Mesenteric fat pad (tissue), 1 donor: ENCODE results near the gene KRTAP16-1. TPM values are rescaled to one million over a fixed set of nuclear protein-coding genes. Genes with fewer than 3 reads are reported as not detected.
A peak's percentile ranks its signal among the peaks of the same experiment; 100 is the strongest.

Experiments used
- DNase-seq: peaks from one replicate; pipeline ENCODE4 v3.0.0-alpha.2; 2020; ENCODE audit warnings: low spot score
- total RNA-seq: library from RNA; stranded (reverse); fragmentation: NEBNext Ultra II Directional; extraction: Animal tissue kit (Norgen Biotek cat#: 25700); gene quantifications from one replicate; pipeline ENCODE4 v1.2.1, GENCODE V29; 2021
- donor health status: DM: yes; HTN: yes; CAD: no.

The KRTAP16-1 gene
- total RNA-seq, 1 donor from 2014 or later = not detected

DNA sequence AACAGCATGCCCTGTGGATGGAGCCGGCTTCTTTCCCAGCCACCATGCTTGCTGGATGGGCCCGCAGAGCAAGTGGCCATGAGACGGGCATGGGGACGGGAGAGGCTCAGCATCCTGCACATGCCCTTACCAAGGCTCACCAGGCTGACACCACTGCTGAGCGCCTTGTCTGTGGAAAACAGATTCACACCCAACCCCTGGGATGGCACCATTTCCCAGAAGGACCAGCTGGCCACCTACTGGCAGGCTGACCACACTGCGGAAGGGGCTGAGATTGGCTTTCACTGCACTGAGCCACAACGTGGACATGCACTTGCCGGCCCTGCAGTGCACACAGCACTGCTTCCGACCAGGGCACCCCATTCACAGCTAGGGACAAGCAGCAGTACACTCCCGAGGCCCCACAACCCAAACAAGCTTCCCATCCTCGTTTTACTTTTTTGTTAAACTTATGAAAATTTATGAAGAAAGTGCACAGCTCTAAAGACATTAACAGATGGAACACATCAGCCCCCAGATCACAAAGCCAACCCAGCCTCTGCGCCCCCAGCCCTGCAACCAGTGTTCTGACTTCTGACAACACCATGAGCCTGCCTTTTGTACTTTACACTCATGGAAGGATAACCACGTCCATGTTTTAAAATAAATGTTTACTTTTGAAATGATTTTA lies 20.3 kb upstream of the KRTAP16-1 start:
- no peak for DNase-seq

DNA sequence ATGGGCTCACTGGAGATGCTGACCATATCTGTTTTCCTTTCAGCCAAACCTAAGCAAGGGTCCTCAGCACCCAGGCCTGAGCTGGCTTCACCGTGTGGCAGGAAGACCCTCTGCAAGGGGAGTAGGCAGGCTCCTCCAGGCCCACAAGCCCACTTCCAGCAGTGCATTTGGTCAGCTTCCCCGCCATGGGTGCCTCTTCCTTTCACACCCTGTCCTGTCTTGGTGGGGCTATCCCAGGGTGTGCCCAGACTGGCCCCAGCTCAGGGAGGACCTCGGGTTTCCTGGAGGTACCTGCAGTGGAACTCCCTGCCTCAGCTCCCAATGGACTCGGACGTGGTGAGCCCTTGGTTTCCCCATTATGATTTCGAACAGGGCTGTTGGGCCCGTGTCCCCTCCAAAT lies 19.1 kb upstream of the KRTAP16-1 start:
- no peak for DNase-seq

DNA sequence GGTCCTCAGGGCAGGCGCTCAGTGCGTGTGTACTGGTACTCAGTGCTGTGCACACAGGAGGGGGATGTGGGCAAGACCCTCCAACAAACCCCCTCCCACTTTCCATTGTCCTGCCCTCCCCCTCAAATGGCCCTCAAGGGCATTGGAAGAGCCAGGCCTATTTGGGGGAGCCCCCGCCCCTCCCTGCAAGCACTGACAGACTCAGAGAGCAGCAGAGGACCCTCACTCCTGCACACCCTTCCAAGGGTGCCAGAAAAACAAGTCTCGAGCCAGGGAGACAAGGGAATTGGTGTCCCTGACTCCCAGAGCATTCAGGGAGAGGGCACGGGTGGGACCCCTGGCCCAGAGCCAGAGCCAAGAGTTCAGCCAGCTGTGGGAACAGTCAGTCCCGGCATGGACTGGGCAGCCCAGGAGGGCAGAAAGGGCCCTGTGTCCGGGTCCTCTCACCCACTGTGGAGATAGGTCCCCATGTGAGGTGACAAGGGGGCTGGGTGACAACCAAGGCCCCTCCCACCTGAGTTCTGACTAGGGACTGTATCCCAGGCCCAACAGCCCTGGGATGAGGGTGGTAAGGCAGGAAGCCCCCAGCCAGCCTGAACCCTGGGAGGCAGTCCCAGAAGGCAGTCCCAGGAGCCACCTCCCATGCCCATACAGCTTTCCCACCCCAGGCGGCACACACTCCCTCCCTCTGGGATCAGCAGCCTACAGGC lies 18.5 kb upstream of the KRTAP16-1 start:
- DNase-seq = no peak

DNA sequence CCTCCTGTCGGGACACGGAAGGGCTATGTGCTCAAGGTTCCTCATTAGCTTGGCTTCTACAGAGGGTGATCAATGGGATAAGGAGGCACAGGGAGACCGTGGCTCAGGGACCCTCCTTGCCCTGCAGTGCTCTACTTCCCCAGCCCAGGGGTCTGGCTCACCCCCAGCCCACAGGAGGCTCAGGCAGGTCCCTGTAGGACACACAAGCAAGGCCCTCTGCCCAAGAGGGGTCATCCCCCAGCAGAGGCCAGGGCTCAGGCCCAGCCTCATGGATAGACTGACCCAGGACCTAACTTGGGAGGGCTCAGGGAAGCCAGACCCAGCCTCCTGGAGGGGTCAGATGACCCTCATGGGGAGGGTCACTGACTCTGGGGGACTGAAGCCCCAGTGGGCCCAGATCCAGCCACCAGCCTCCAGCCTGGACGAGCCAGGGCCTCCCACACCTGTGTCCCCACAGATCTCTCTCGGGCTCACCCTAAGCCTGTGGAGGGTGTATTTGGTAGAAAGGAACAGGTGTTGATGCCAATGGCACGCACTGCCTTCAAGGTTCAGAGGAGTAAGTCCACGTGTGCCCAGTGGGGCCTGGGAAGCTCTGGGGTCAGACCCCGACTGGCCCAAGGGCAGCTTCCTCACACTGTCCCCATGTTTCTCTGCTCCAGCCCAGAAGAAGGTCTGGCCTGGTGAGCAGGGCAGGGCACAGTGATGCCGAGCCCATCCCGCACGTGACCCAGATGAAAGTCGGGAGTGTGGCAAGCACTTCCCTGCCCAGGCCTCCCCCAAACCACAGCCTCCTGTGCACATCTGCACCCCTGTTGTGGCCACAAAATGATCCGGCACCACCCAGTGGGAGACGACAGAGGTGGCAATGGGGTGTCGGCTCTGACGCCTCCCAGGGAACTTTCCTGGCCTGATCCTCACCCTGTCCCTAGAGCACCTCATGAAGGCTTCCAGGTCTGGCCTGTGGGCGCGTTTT lies 17.4 kb upstream of the KRTAP16-1 start:
- no peak for DNase-seq

DNA sequence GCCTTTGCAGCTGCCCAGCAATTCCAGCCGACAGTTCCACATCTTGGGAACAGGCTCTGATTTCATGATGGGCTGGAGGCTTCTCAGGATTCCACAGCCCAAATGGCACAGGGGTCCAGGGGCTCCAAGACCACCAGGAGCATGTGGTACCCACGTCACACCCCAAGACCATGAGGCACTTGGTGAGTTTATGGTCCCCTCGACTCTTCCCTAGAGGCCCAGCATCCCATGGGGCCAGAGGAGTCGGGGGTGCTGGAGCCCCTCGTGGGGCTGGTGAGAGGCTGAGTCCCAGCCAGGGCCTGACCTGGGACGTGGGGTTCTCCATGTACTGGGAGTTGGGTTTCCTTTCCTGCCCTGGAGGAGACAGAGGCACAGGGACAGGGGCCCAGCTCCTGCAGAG lies 16.5 kb upstream of the KRTAP16-1 start:
- no peak for DNase-seq

DNA sequence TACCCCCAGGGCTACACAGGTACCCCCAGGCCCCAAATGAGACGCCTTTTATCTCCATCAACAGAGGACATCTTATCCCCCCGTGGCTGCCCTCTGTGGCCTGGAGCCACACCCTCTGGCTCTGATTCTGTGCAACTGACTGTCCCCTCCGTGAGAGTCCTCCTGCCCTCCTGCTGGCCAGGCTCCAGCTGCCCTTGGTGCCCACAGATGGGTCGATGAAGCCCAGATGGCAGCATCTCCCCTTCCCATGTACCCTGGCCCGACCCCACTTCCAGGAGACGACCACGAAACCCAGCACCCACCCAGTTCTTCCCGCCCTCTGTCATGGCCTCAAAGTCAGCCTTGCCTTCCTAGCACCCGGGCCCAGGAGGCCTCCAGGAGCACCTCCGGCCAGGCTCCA lies 16.0 kb upstream of the KRTAP16-1 start:
- no peak for DNase-seq

DNA sequence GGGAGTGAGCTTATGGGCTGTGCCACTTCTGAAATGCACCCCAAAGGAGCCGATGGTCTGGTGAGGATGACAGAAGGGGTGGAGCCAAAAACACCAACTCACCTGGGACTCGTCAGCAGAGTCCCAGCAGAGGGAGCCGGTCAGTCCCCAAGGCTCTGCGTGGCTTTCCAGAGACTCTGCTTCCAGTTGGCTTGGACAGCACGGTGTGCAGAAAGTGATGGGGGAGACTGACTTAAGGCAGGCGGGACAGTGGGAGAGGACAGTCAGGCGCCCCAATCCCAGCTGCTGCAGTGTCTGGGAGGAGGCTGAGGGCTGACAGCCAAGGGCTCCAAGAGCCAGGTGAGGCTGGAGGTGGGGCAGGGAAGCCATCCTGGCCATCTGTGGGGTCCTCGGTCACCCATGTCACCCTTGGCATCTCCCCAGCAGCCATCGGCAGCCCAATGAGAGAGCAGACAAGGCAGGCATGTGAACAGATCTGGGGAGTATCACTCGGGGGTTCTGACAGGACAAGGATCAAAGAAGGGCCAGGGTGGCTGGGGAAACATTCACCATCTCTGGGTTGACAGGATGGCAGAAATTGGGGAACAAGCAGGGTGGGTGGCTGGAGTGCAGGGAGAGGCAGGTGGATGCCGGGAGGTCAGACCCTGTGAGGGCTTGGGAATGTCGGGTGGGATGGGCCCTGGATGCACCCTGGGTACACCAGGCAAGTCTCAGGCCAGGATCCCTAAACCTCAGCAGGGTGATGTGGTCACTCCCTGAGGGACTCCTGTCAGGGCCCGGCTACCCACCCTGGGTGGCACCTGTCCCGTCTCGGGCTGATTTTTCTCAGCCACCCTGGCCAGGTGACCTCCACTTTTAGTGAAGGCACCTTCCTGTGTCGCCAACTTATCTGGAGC lies 15.3 kb upstream of the KRTAP16-1 start:
- DNase-seq = no peak

DNA sequence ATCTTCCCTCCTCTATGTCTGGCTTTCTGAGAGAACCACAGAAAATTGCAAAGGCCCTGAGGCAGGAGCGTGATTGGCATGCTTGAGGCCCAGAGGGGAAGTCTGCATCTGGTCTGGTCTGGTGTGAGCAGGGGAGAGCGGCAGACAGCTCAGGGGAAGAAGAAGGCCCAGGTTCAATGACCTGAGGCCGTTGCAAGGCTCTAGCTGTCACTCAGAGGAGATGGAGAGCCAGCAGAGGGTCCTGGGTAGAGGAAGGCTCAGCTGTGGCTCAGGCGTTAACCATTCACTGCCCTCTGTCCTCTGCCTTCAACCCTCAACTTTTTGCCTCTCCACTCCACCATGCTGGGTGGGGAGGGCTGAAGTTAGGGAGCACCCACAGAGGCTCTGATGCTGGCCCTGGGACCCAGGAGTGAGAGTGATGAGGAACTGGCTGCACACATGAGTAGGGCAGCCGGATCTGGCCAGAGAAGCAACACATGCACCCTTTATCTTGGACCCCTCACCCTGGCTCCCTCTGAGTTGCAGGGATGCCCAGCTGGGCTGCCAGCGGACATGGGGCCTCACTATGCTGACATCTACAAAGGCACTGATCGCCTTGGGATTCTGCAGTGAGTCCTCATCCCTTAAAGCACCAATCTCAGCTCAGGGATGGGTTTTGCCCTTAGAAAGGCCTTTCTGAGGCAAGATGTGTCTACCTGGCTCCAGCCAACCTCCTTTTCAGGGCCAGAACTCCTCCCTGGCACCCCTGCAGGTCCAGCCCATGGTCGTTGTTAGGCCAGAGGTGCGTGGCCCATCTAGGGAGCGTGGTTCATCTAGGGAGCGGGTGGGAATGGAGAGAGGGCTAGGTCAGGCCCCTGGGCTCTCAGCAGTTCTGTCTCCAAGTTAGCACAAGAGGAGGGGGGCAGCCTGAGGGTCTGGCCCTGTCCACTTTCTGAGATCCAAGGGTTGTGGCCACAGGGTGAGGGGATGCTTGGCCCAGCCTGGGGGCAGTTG lies 14.1 kb upstream of the KRTAP16-1 start:
- DNase-seq = no peak

DNA sequence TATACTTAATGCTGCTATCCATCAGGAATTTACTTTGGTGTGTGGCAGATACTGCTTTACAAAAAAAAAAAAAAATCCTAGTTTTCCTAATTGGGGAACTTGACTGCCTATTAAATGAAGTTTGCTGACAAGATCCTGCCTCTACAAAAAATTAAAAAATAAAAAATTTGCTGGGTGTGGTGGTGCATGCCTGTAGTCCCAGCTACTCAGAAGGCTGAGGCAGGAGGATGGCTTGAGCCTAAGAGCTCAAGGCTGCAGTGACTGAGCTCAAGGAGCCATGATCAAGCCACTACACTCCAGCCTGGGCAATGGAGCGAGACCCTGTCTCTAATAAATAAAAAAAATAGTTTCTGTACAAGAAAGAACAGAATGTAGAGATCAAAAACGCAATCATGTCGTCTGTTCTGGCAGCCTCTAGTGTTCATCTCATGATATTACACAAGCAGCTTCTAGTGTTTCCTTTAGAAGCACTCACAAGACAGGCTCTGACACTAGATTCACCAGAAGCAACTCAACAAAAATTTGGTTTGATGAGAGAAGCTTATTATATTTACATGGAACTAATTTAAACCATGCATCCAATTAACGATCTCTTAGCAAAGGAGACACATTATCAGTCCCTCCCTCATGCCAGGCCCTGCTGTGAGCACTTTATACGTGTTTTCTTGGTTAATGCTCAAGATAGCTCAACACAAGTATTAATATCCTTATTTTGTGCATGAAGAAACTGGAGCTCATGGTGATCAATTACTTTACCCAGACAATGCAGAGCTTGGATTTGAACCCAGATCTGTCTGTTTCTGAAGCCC lies 13.2 kb upstream of the KRTAP16-1 start:
- DNase-seq = no peak

DNA sequence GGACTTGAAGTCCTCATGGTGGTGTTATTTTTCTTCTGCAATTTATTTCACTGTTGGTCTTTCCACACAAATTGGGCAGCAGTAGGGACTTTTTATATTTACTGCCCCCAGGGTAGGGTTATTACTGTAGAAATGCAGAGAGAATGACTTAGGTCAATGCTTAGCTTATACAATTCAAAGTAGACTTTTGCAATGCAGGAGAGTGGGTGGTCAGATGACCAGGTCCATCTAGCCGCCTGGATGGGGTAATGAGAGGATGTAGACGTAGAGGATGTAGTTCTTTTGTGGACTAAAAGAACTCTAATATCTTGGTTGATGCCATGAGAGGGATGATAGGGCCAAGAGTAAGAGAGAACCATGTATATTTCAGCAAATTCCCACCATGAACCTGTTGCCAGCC lies 9.1 kb upstream of the KRTAP16-1 start:
- no peak for DNase-seq

DNA sequence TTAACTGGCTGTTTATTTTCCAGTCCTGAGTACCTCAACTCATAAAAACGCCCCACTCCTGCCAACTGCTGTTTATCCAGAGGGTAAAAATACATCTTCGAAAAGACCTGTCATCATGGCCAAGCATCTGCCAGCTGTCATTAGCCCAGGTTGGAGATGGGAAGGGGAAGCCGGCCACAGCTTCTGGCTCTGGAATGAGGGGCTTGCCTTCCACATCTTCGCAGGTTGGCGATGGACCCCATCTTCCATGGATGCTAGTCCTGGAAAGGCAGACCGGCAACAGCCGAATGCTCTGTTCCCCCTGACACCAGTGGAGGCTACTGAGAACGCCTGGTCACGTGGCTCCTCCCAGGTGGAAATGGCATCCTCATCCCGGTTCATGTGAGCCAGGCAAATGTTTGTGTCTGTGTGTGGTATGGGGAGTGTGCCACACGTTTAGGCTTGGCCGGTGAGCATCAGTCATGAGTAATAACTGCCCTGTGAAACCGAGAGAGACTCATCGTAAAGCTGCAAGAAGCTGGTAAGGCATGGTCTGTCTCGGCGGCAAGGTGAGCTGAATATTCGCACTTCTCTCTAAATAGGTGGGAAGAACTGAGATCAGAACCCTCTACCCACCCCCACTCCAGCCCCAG lies 6.8 kb upstream of the KRTAP16-1 start:
- no peak for DNase-seq

DNA sequence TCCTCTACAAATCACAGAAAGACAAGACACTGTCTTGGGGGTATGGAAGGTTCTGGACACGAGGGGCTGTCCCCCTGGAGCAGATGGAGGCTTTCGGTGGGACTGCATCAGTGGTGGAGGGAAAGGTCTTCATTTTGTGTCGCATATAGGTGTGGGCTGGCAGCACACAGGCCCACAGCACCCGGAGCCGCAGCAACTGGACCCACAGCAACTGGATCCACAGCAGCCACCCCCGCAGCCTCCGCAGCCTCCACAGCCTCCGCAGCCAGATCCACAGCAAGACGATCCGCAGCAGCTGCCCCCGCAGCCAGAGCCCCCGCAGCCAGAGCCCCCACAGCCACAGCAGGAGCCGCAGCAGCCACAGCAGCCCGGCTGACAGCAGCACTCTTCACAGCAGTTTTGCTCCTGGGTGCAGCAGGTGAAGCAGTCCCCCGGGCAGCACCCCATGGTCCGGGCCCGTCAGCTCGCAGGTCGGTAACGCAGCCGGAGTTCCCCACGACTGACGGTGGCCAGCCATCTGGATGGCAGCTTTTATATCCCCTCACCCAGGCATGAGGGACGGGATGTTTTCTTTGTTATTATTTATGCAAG lies 6.2 kb upstream of the KRTAP16-1 start, which contains the start of gene KRTAP17-1:
Gene KRTAP17-1 (minus strand): TSS at position 507 of the 591 bp plus-strand sequence. CDS start 60 bp downstream, at position 447.
- DNase-seq = no peak

DNA sequence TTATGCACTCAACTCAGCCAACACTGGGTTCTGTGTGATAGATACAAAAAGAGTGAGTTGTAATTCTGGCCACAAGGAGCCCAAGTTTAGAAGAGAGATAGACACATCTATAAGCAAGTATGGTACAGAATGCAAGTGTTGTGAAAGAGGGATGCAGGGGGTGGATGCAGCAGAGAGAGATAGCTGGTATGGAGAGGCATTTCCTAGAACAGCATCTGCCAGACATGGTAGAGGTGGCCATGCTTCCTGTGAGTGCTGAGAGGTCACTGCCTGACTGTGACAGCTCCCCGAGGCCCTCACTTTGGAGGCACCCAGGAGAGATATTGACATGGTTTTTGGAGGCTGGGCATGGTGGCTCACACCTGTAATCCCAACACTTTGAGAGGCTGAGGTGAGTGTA lies 2.0 kb upstream of the KRTAP16-1 start:
- DNase-seq = no peak

DNA sequence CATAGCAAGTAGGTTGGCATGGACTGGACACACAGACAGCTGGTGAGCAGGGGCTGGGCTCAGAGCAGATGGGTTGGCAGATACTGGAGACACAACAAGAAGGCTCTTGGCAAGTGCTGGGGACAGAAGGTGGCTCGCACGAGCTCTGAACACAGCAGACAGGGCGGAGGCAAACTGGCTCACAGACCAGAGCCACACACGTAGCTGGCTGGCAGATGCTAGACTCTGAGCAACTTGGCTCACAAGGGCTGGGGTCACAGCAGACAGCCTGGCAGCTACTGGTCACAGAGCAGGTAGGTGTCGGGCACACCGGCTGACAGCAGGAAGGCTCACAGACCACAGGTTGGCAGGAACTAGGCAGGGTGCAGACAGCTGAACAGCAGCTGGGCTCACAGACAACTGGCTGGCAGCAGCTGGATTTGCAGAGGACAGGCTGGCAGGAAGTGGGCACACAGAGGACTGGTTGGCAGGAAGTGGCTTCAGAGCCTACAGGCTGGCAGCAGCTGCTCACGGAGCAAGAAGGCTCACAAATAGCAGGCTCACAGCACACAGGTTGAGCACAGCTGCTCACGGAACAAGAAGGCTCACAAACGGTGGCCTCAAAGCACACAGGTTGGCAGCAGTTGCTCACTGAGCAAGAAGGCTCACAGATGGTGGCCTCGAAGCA lies 725 bp downstream of the KRTAP16-1 start:
- peak; percentile 89 for DNase-seq

DNA sequence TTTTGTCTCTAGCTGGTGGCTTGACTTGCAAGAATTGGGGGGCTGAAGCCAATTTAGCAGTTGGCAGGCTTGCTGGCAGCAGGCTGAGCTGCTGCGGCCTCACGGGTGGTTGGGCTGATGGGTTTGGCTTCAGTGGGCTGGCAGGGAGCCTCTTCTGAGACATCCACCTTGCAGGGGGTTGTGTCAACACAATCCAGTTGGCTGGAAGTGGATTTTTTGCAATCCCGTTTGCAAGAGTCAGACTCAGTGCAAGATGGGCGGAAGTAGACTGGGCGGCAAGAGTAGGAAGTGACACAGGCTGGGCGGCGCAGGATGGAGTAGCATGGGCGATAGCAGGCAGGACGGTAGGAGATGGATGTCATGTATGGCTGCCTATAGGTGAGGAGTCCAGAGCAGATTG lies 1.5 kb downstream of the KRTAP16-1 start:
- DNase-seq = peak; percentile 88

DNA sequence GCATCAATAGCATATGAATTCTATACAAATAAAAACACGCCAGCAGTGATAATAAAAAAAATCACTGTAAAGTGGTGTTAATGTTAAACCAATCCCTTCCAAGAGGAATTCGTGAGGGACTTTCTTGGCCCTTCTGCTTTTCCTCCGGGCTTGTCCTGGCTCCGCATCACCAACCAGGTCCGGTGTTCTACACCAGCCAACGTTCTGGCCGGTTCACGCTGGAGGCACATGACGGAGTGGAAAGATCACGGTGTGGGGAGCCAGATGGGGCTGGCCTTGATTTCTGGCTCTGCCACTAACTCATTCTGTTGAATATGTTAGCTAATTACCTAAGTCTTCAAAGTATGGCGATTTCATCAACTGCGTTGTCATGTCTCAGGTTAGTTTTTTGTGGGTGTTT lies 5.0 kb downstream of the KRTAP16-1 start:
- no peak for DNase-seq

DNA sequence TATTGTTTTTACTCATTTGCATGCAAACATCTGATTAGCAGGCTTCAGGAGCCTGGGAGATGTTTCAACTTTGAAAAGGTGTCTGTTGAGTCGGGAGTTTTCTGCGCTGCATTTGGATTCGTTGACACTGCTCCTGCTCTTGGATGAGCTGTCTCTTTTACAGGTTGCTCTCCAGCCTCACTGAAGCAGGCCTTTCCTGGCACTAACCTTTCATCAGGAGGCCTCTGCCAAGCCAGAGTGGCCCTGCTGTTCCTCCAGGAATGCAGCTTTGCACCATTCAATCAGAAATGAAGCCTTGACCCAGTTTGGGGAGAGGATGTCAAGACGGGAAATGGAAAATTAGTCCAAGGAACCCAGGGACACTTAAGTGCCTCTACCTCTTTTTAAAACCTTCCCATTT lies 6.1 kb downstream of the KRTAP16-1 start:
- no peak for DNase-seq
